ENCODE measurements around the gene KIF1A. TPM values are rescaled to one million over a fixed set of nuclear protein-coding genes. Genes with fewer than 3 reads are reported as not detected.

Gene KIF1A
- total RNA-seq, 1 donor from 2014 or later: under 0.01 TPM

DNA sequence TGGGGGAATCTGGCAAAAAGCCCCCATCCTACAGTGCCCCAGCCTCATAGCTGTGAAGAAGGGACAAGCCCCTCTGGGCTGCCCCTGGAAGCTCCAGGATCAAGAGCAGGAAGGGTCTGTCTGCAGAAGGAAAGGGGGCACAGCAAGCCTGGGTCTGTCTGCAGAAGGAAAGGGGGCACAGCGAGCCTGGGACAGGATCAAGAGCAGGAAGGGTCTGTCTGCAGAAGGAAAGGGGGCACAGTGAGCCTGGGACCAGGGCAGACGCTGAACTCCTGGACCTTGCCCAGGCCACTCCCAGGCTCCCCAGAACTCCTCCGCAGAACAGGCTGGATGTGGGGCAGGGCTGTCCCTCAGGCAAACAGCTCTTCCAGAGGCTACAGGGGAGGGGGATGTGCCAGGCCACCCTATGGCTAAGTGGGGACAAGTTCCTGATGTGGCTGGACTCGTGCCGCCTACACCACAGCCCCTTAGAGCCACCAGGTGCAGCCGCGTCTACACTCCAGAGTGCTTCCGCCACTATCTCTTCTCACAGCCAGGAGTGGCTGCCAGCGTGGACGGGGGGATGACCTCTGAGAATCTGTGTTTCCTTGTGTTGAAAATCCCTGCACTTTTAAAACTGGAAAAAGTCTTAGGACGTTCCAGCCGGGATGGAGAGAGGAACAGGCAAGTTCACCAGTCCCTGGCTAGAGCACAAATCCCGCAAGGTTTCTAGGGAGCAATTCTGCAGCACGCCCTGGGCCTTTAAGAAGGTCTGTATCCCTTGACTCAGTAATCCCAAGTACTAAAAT, 20.8 kb downstream of the KIF1A start:
- DNase-seq (ENCODE audit: low read depth in 2 of 2): no peak

DNA sequence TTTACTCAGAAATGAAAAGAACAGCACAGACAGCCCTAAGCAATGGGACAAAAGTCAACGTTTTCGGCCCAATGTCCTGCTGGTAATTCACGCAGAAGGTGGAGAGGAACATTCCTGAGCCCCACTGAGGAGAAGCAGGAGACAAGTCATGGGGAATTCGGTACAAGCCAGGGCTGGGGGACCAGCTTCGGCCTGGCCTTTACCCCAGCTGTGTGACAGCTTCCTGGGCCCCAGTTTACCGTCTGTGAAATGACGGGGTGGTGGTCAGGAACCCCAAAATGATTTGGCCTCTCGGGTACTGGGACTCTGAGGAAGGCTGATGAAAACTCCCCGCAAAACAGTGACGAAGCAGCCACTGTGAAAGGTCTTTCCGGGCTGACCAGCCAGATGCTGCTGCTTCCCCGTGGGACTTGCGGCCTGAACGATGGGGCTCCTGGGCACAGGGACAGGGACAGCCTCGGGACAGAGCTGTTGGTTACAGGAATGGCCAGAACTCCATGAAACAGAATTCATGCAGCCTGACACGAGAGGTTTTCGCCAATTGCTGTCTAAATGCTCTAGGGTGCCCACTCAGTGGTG, 21.6 kb downstream of the KIF1A start:
- DNase-seq (ENCODE audit: low read depth in 2 of 2): no peak

DNA sequence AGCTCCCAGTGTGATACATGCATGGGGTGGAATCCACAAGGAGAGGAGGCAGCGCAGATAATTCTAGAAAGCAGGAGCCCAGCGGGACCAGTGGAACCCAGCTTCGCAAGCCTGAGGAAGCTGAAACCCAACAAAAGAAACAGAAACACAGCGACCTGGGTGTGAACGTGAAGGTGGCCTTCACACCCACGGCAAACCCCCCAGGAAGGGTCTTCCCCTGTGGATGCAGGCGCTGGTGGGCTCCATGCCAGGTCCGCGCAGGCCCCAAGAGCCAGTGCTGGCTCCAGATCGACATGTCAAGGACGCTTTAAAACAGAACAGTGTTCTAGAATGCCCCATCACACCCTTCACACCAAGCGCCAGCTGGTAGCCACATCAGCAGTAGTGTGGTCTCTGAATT, 22.1 kb downstream of the KIF1A start:
- no peak for DNase-seq (ENCODE audit: low read depth in 2 of 2)

DNA sequence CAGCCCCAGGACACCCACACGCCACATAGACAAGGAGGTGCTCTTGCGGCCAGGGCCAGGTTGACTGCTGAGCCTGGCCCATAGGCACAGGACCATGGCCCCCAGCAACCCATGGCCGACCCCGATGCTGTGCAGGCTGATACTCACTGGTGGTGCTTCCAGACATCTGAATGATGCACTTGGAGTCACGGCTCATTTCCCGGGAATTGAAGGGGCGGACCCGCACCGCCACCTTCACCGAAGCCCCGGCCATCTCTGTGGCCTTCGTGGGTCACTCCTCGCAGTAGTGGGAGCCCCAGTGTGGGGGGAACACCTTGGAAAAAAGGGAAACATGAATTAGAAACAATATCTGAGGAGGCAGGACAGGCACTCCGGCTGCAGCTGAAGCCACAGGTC, 22.5 kb downstream of the KIF1A start:
- no peak for DNase-seq (ENCODE audit: low read depth in 2 of 2)

DNA sequence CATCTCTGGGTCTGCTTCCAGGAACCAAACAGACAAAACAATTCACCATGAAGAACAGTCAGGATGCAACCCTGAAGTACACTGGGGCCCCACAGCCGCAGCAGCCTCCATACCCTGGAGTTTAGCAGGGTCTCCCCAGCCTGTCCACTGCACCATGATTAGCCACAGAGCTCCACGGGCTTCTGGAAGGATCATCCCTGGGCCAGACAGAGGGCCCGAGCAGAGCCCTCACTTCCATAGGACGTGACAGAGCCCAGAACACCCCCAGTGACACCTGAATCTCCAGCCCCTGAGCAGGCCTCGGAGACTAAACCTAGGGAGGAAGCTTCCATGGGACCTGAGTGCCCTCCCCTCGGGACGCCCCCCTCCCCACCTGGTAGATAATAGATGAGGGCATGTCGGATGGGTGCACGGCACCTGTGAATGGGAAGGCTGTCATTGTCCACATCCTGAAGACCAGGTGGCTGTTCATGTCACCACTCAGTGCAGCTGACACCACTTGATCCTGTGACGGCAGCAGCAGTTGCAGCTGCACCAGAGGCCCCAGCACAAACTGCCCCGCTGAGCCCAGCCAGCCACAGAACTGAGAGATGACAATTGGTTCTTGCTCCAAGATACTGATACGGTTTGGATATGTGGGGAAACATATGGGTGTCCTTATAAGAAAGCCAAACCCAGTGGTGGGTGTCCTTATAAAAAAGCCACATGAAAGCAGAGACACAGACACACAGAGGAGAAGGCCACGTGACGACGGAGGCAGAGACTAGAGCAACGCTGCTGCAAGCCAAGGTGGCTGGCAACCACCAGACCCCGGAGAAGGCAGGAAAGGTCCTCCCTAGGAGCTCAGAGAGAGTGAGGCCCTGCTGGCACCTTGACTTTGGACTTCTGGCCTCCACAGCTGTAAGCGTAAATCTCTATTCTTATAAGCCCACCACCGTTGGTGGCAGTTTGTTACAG, 23.2 kb downstream of the KIF1A start:
- no peak for DNase-seq (ENCODE audit: low read depth in 2 of 2)

DNA sequence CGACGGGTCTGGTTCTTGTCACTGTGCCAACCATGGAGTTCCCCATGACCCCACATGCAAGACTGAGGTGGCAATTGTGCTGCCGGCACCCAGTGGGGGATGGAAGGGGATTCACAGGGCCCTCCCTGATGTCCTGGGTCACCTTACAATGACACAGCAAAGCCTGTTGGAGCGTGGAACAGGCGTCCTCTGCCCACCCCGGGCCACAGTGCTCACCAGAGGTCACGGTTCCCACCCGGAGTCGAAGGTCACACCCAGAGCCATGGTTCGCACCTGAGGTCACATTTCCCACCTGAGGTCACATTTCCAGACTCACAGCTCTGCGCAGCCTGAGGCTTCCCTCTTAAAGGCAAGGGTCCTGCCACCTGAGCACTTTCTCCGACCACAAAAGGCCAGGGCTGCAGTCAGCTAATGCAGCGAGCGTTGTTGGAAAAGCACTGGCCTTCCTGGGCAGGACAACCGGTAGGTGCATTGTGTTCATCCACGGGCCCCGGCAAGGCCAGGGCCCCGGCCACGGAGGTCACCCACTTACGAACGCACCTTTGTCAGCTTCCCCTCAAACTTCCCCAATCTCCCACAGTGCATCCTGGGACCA, 24.0 kb downstream of the KIF1A start:
- DNase-seq (ENCODE audit: low read depth in 2 of 2): no peak

DNA sequence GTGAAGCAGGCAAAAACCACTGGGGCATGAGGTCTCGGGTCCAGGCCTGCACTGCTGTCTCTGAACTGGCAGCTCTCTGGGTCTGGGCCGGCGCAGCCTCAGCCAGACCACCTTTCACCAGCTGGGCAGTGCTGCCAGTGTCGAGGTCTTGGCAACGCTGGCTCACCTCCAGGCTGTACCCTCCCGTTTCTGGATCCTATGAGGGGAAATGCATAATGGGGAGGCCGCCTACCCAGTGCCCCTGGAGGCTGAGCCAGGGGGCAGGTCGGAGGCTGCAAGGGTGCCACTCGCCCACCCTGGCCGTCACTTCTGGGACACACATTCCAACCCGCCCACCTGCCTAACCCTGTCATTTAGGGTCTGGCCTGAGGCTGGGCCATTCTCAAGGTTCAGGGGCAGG, 24.6 kb downstream of the KIF1A start:
- DNase-seq (ENCODE audit: low read depth in 2 of 2): no peak

DNA sequence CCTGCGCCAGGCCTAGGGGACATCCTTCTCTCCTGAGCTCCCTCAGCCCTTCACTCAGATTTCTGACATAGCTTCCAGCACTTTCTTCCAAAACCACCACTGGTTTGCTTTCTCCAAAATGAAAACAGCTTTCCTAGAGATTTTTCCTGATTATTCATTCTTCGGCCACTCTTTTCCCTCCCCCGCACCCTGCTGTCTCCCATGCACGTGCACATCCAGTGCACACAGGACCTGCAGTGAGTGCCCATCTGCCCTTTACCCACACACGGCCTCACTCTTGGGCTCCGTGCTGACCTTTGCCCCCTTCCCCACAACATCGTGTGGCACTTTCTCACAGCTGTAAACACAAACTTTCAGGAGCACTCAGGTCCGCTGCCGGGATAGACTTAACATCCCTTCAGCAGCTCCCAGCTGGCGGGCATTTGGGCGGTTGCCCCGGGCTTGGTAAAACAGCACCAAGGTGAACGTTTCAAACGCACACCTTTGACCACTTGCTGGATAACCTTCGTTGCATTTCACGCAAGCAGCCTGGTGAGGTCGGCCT, 25.8 kb downstream of the KIF1A start:
- DNase-seq (ENCODE audit: low read depth in 2 of 2): no peak

DNA sequence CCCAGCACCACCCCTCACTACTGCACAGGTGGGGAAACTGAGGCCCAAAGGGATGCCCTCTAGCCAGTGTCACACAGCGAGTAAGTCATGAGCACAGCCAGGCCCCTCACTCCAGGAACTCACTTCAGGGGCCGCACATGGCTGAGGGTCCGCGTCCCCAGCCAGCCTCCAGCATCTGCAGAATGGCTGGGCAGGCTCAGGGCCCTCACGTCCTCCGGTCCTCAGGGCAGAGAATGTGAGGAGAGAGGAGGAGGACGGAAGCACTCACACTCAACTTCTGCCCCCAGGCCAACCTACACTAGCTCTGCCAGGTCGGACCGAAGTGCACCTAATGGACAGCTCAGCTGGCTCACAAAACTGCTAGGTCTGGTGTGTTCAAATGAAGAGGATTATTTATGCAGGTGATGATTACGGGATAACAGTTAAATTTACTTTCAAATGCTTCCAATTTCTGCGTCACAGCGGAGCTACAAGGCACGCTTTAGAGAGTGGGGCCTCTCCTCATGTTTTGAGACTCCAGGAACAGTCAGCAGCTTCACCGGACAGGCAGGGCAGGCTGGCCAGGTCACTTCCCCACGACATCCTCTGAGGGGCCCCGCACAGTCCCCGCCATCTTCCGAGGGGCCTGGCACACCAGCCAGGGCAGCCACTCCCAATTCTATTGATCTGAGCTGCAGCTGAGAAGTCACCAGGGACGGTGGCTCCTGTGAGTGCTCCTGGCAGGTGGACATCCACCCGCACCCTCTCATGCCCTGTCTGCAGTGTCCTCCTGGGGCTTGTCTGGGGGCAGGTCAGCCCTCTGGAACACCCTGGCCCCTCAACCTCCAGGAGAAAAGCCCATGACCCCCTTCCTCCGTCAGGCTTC, 26.5 kb downstream of the KIF1A start:
- DNase-seq (ENCODE audit: low read depth in 2 of 2): no peak

DNA sequence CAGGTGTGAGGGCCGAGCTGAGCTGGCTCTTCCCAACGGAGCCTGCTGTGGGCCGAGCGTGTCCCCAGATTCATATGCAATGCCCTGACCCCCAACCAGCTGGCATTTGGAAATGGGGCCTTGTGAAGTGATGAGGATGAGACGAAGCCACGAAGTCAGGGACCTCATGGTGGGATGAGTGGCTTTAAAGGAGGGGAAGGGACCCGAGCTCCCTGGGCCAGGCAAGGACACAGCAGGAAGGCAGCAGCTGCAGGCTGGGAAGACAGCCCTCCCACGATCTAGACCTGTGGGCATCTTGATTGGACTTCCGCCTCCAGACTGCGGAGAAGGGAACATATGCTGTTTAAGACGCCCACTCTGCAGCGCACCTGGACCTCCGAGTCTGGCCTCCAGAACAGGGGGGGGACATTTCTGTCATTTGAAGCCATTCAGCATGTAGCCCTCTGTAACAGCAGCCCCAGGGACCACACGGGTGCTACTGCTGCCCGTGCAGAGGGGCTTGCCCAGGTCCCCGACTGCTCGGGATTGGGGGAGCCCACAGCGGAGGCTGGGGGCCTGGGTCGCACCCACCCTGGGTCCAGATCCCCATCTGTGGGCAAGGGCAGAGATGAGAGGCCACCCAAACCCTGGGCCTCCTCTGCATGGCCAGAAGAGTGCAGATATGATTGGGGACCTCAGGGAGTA, 27.2 kb downstream of the KIF1A start:
- DNase-seq (ENCODE audit: low read depth in 2 of 2): no peak

DNA sequence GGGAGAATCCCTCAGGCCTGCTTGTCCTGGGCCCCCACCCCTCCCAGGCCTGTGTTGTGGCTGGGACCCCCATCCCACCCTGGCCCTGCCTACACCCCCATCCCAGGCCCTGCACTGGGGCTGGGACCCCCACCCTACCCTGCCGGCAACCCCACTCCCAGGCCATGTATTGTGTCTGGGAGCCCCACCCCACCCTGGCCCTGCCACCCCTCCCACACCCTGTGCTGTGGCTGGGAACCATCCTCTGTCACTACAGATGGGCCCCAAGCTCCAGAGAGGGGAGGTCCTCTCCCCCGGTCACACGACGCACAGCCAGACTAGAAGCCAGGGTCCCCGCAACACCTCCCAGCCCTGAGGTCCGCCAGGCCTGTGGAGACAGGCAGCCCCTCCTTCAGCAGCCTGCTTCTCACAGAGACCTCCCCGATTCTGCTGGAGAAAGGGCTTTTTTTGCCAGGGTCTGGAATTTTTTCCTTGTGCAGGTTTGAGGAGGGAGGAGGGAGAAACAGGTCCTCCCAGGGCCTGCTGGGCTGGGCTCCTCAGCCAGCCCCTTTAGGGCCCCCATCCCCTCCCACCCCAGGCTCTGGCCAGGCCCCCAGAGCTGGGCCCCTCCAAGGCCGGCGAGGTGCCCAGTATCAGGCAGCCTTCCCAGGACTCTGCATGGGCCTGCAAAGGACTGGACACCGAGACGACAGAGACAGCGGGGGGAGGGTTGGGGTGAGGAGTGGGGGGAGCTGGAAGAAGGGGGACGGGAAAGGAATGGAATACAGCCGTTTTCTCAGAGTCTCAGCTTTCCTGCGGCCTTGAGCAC, 28.0 kb downstream of the KIF1A start:
- DNase-seq (ENCODE audit: low read depth in 2 of 2): no peak

DNA sequence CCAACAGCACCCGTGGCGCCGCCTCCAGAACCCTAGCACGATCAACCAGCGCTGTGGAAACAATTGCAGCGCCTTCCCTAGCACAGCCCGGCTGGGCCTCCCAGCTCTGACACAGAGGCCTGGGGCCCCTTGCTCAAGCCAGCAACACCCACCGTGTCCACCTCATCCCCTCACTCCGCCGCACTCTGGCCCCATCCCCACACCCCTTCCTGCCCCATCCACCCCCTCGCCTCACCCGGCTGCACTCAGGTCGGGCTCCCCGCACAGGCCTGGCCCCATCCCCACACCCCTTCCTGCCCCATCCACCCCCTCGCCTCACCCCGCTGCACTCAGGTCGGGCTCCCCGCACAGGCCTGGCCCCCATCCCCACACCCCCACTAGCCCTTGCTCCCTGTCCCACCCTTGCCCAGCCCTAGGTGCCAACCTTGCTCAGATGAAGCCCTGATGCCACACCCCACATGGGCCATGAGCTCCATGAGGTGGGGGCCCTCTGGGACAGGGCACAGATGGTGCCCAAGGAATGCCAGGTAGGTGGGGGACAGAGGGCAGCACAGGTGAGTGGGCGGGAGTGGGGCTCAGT, 28.7 kb downstream of the KIF1A start:
- DNase-seq (ENCODE audit: low read depth in 2 of 2): no peak

DNA sequence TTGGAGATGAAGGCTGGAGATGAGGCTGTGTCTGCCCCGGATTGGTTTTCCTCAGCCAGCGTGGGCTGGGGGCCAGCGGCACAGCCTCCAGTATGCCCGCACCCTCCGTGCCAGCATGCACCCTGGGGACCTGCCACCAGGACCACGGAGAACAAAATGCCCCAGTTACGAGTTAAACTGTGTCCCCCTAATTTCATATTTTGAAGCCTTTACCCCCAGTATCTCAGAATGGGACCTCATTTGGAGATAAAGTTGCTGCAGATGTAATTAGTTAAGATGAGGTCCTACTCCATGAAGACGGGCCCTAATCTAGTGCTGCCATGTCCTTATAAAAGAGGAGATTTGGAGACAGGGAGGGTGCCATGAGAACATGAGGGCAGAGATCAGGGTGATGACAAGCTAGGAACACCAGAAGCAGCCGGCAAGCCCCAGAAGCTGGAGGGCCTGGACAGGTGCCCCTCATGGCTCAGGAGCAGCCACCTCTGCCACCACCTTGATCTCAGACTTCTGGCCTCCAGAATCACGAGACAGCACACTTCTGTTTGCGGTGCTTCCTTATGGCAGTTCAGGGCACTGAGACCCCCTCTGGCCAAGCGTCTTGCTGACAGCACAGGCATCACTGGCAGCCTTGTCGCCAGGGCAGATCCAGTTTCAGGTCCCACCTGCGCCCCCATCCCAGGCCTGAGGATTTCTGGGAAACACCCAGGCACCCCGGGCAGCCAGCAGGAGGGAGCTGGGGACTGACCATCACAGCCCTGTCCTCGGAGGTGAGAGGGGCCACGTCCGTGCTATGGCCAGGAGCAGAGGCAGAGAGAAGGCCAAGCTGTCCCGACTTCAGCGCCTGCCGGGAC, 29.4 kb downstream of the KIF1A start:
- no peak for DNase-seq (ENCODE audit: low read depth in 2 of 2)

DNA sequence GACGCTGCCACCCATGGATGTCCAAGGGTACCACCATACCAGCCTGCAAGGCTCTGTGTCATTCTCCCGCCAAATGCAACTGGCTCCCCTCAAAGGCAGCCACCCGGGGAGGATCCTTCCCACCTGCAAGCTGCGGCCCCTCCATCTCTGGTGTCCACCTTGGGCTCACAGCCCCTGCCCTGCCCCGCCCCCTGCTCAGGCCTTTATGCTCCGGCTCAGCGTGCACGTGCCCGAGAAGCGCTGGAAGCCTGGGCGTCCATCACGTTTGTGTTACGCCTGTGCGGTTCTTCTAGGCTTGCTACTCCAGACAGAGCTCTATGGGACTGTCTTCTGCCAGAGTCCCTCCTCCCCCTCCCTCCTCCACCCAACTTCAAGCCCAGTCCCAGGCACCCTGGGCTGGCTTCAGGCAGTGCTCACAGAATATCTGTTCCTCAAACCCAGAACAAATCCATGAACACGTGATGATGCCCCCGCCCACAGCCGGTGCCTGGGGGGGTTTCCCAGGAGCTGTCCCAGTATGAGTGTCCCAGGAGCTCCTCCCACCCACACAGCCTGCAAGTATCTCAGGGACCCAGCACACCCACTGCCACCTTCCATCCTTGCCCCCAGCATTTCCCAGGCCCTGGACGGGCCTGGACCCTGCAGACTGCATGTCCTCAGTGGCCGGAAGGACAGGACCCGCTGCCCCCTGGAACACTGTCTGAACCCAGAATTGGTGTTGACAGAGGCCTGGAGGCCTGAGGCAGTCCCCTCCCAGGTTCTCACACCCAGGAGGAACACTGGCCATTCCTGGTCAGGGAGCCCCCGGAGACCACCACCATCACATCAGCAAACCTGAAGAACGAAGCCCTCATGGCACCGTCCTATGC, 30.3 kb downstream of the KIF1A start:
- no peak for DNase-seq (ENCODE audit: low read depth in 2 of 2)

DNA sequence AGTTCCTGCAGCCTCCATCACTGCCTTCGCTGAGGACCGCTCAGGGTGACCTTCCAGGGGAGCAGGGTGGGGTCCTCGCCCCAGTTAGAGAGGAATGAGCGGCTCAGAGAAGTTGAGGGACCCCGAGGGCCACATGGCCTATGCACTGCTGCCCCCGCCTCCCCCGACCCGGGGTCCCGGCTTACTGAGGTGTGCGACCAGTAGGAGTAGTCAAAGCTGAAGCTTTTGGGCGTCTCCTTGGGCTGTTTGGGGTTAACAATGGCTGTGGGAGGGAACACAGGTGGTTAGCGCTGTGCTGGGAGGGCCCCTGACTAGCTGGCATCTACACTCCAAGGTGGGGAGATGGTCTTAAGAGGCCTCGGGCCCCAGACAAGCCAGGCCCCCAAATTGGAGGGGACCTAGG, 31.0 kb downstream of the KIF1A start:
- no peak for DNase-seq (ENCODE audit: low read depth in 2 of 2)

DNA sequence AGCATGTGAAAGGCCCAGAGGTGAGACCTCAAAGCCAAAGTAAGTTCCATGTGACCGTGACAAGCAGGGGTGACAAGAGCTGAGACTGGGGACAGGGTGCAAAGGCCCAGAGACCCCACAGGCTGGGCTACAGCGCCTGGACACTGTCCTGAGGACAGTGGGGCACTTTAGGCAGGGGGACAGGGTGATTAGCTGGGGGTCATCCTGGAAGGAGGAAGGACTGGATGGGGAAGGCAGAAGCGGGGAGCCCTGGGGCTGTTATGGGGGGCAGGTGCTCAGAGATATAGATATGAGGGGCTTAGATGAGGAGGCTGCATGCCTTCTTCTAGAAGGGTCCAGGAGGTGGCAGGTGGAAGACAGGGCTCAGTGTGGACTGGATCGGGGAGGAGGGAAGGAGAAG, 31.5 kb downstream of the KIF1A start:
- DNase-seq (ENCODE audit: low read depth in 2 of 2): no peak

All from dermis microvascular lymphatic vessel endothelial cell (primary cell).